NCI-H2107 (cell line): ENCODE results near the gene ADSL.

Source experiments
- DNase-seq: peaks from one replicate; lab custom pipeline; 2025; lab: John Stamatoyannopoulos, UW

Gene ADSL

GRCh38 chr22:40328546-40329456 is 17.5 kb upstream of the ADSL start:
- no peak for DNase-seq

GRCh38 chr22:40329466-40329865 is 16.8 kb upstream of the ADSL start:
- no peak for DNase-seq

GRCh38 chr22:40330086-40330485 is 16.2 kb upstream of the ADSL start:
- no peak for DNase-seq

- DNase-seq = no peak
Measured at GRCh38 chr22:40330615-40331014, 15.7 kb upstream of the ADSL start.

- DNase-seq = no peak
Measured at GRCh38 chr22:40331706-40332105, 14.6 kb upstream of the ADSL start.

GRCh38 chr22:40332319-40332781 is 13.9 kb upstream of the ADSL start:
- DNase-seq = no peak

- DNase-seq = no peak
Measured at GRCh38 chr22:40334060-40334459, 12.2 kb upstream of the ADSL start.

- no peak for DNase-seq
Measured at GRCh38 chr22:40334899-40335298, 11.4 kb upstream of the ADSL start.

- DNase-seq = no peak
Measured at GRCh38 chr22:40335358-40335757, 10.9 kb upstream of the ADSL start.

- DNase-seq = no peak
Measured at GRCh38 chr22:40340044-40340443, 6.3 kb upstream of the ADSL start.

- no peak for DNase-seq
Measured at GRCh38 chr22:40341604-40342003, 4.7 kb upstream of the ADSL start.

- no peak for DNase-seq
Measured at GRCh38 chr22:40342521-40342920, 3.8 kb upstream of the ADSL start.

GRCh38 chr22:40345271-40345670 is 1.0 kb upstream of the ADSL start:
- no peak for DNase-seq

GRCh38 chr22:40345815-40346184 is 500 bp upstream of the ADSL start:
- no peak for DNase-seq

- no peak for DNase-seq
Measured at GRCh38 chr22:40347300-40347699, 1.0 kb downstream of the ADSL start.

GRCh38 chr22:40348025-40348658 is 1.8 kb downstream of the ADSL start:
- DNase-seq = no peak

GRCh38 chr22:40352763-40353162 is 6.5 kb downstream of the ADSL start:
- no peak for DNase-seq

- no peak for DNase-seq
Measured at GRCh38 chr22:40361100-40361499, 14.8 kb downstream of the ADSL start.

- DNase-seq = no peak
Measured at GRCh38 chr22:40363059-40363458, 16.8 kb downstream of the ADSL start.

GRCh38 chr22:40364431-40364830 is 18.1 kb downstream of the ADSL start:
- no peak for DNase-seq

- no peak for DNase-seq
Measured at GRCh38 chr22:40366068-40366467, 19.8 kb downstream of the ADSL start.

GRCh38 chr22:40367342-40367741 is 21.0 kb downstream of the ADSL start:
- DNase-seq = no peak

GRCh38 chr22:40368016-40368415 is 21.7 kb downstream of the ADSL start:
- no peak for DNase-seq
